PC-3 (cell line): ENCODE results near the gene EYS. TPM values are rescaled to one million over a fixed set of nuclear protein-coding genes. Genes with fewer than 3 reads are reported as not detected.

ENCODE experiments used
- ATAC-seq: fragments of 200-7000 bp; cut with Tn5 transposase; 2 replicates; pipeline ENCODE4 v1.9.1; 2020; ENCODE audit warnings: mild to moderate bottlenecking, moderate library complexity
- BruUV-seq: library from RNA; stranded (reverse); fragments of 400-500 nt; replicated peaks from 2 replicates; lab custom pipeline; 2021; lab: Mats Ljungman, UMichigan
- CTCF ChIA-PET: fragments of 300-600 bp; sonication (Branson Sonifier 250); formaldehyde crosslinking; loops from one replicate; lab custom pipeline; 2022; ENCODE audit warnings: antibody characterized with exemption; lab: Charles Lee
- POLR2A ChIA-PET: fragments of 300-600 bp; sonication (Branson Sonifier 250); formaldehyde crosslinking; loops from one replicate; lab custom pipeline; 2022; ENCODE audit warnings: antibody characterized with exemption; ENCODE audit not compliant: unreplicated experiment; lab: Charles Lee
- DNase-seq: peaks from one replicate; pipeline ENCODE4 v3.0.0-alpha.2; 2015
- H2AFZ ChIP-seq: fragments of 300-600 bp; sonication (generic); 2 replicates; pipeline ENCODE4 v1.6.0; 2016; ENCODE audit warnings: antibody characterized with exemption, low read length
- H3F3A ChIP-seq: fragments of 300-600 bp; sonication (generic); one replicate; pipeline ENCODE4 v1.6.0; 2017; ENCODE audit warnings: antibody characterized with exemption, low read length, control low read depth, mild to moderate bottlenecking; ENCODE audit not compliant: unreplicated experiment
- H3K27ac ChIP-seq: fragments of 300-600 bp; sonication (generic); 2 replicates; pipeline ENCODE4 v1.5.1; 2016; ENCODE audit warnings: mild to moderate bottlenecking, low read length
- H3K27me3 ChIP-seq: fragments of 300-600 bp; sonication (generic); 2 replicates; pipeline ENCODE4 v1.6.1; 2016; ENCODE audit warnings: low read length, mixed read lengths
- H3K36me3 ChIP-seq: fragments of 300-600 bp; sonication (generic); 2 replicates; pipeline ENCODE4 v1.6.1; 2016; ENCODE audit warnings: low read depth, mixed run types, low read length, mixed read lengths
- H3K4me1 ChIP-seq: fragments of 300-600 bp; sonication (generic); 2 replicates; pipeline ENCODE4 v1.5.1; 2016; ENCODE audit warnings: low read length; ENCODE audit not compliant: insufficient read depth
- H3K4me2 ChIP-seq: fragments of 300-600 bp; sonication (generic); 2 replicates; pipeline ENCODE4 v1.6.0; 2016; ENCODE audit warnings: low read length
- H3K4me3 ChIP-seq: fragments of 300-600 bp; sonication (generic); 2 replicates; pipeline ENCODE4 v1.5.1; 2016; ENCODE audit warnings: mild to moderate bottlenecking, low read length, mixed read lengths
- H3K79me2 ChIP-seq: fragments of 300-600 bp; sonication (generic); 2 replicates; pipeline ENCODE4 v1.6.1; 2017; ENCODE audit warnings: low read length, mixed read lengths
- H3K9ac ChIP-seq: fragments of 300-600 bp; sonication (generic); 2 replicates; pipeline ENCODE4 v1.6.0; 2016; ENCODE audit warnings: mild to moderate bottlenecking, low read length
- H3K9me2 ChIP-seq: fragments of 300-600 bp; sonication (generic); replicated peaks from 2 replicates; pipeline ENCODE4 v1.6.1; 2016; ENCODE audit warnings: mixed run types, low read length, mixed read lengths
- H3K9me3 ChIP-seq: fragments of 300-600 bp; sonication (generic); 2 replicates; pipeline ENCODE4 v1.6.1; 2016; ENCODE audit warnings: low read length, mixed read lengths
- H4K20me1 ChIP-seq: fragments of 300-600 bp; sonication (generic); 2 replicates; pipeline ENCODE4 v1.6.1; 2016; ENCODE audit warnings: low read length, mixed read lengths
- CTCF ChIP-seq: fragments of 300-600 bp; sonication (generic); conservative IDR thresholded peaks from 2 replicates; pipeline ENCODE4 v1.5.1; 2017; ENCODE audit warnings: antibody characterized with exemption, low read depth, mild to moderate bottlenecking, low read length
- EZH2 ChIP-seq: fragments of 300-600 bp; sonication (generic); IDR thresholded peaks from one replicate; pipeline ENCODE4 v1.6.1; 2017; ENCODE audit warnings: antibody characterized with exemption, mild to moderate bottlenecking, low read length; ENCODE audit not compliant: unreplicated experiment
- EZH2phosphoT487 ChIP-seq: fragments of 300-600 bp; sonication (generic); IDR thresholded peaks from 2 replicates; pipeline ENCODE4 v1.6.1; 2018; ENCODE audit warnings: mild to moderate bottlenecking, antibody characterized with exemption, low read length, borderline replicate concordance
- intact Hi-C: fragments of 100-400 bp; cut with micrococcal nuclease; formaldehyde crosslinking; loops from 2 replicates; pipeline ENCODE4 v1.9.0; 2023
- total RNA-seq: library from RNA; depleted of rRNA; stranded (reverse); fragments of >200 nt; gene quantifications from 2 replicates; pipeline ENCODE4 v1.2.3, GENCODE V29; 2014

The EYS gene
- total RNA-seq, 1 experiment from 2014 or later: 0.07 TPM

- Histone ChIP-seq H3K9me2 (no peaks in the 10 kb centered on the region), H3K9ac (no peak overlapping the region), H3K27me3 (no peaks in the 10 kb centered on the region), H3K4me2 (no peak overlapping the region), H3K27ac (no peak overlapping the region), H2AFZ (no peak overlapping the region), H3K9me3 (no peaks in the 10 kb centered on the region), H3K4me3 (no peak overlapping the region), H4K20me1 (no peaks in the 10 kb centered on the region), H3F3A (no peaks in the 10 kb centered on the region), H3K36me3 (no peaks in the 10 kb centered on the region), H3K4me1 (no peaks in the 10 kb centered on the region), H3K79me2 (no peaks in the 10 kb centered on the region)
- intact Hi-C loops: no loop called here
- TF ChIP-seq EZH2: no peak
- TF ChIP-seq EZH2phosphoT487: no peak
- no peak for TF ChIP-seq CTCF
- no TSS peak for BruUV-seq
- DNase-seq (no peak), ATAC-seq (no peak)
- ChIA-PET CTCF (no interaction called here), POLR2A (no interaction called here)
These were observed 1932.1 kb downstream of the EYS start for GRCh38 chr6:63774961-63775360.

- CTCF ChIA-PET: no interaction called here
- POLR2A ChIA-PET: no interaction called here
- no peak for DNase-seq
These were observed 1933.8 kb downstream of the EYS start for GRCh38 chr6:63773200-63773599.

GRCh38 chr6:63765828-63766227 lies 1941.2 kb downstream of the EYS start:
- TF ChIP-seq EZH2phosphoT487 (no peak), EZH2 (no peak), CTCF (no peak)
- POLR2A ChIA-PET: no interaction called here
- no peak overlapping the region for H3K9ac ChIP-seq
- CTCF ChIA-PET: no interaction called here
- H3K36me3 ChIP-seq: no peaks in the 10 kb centered on the region
- no peaks in the 10 kb centered on the region for H3K4me1 ChIP-seq
- H3F3A ChIP-seq: no peaks in the 10 kb centered on the region
- H4K20me1 ChIP-seq: no peaks in the 10 kb centered on the region
- no peak for ATAC-seq
- DNase-seq: no peak
- H2AFZ ChIP-seq: no peak overlapping the region
- H3K4me2 ChIP-seq: no peak overlapping the region
- H3K4me3 ChIP-seq: no peak overlapping the region
- BruUV-seq: no TSS peak
- no peaks in the 10 kb centered on the region for H3K27me3 ChIP-seq
- H3K27ac ChIP-seq: no peak overlapping the region
- no peaks in the 10 kb centered on the region for H3K9me2 ChIP-seq
- no peaks in the 10 kb centered on the region for H3K79me2 ChIP-seq
- H3K9me3 ChIP-seq: no peaks in the 10 kb centered on the region
- intact Hi-C loops: loop anchor here (2.0 kb wide), 2 partner anchors 167 to 457 kb away; no protein-coding TSS in a partner anchor

More at GRCh38 chr6:63773200-63773599, 1933.8 kb downstream of the EYS start:
- intact Hi-C loops: no loop called here
- Histone ChIP-seq H3K4me3 (no peak overlapping the region), H3K27me3 (no peaks in the 10 kb centered on the region), H3K27ac (no peak overlapping the region), H3K9ac (no peak overlapping the region), H3F3A (no peaks in the 10 kb centered on the region), H4K20me1 (no peaks in the 10 kb centered on the region), H3K79me2 (no peaks in the 10 kb centered on the region), H3K4me1 (no peaks in the 10 kb centered on the region), H3K9me3 (no peaks in the 10 kb centered on the region), H3K4me2 (no peak overlapping the region), H3K36me3 (no peaks in the 10 kb centered on the region), H2AFZ (no peak overlapping the region), H3K9me2 (no peaks in the 10 kb centered on the region)
- TF ChIP-seq EZH2phosphoT487: no peak
- ATAC-seq: no peak
- BruUV-seq: no TSS peak
